Ovary (tissue), 9 donors: Measurements from ENCODE around the gene PCARE. TPM values are rescaled to one million over a fixed set of nuclear protein-coding genes. Genes with fewer than 3 reads are reported as not detected.

Experiments
- DNase-seq, 5 donors: peaks; one replicate each; pipeline ENCODE4 v3.0.0-alpha.2; 2019 to 2020
- H3K27ac ChIP-seq, 2 donors: fragments of 200-600 bp; one replicate each; pipeline versions ENCODE4 v1.5.1 to v1.8.0; 2019 to 2022
- H3K27me3 ChIP-seq: fragments of 200-600 bp; one replicate; pipeline ENCODE4 v1.8.0; 2022
- H3K36me3 ChIP-seq: fragments of 200-600 bp; sonication (generic); one replicate; pipeline ENCODE4 v1.5.1; 2019
- H3K4me1 ChIP-seq: one replicate; pipeline ENCODE4 v1.8.1; 2013; ENCODE audit warnings: mild to moderate bottlenecking, moderate library complexity; ENCODE audit not compliant: insufficient read depth
- H3K4me3 ChIP-seq: fragments of 200-600 bp; sonication (generic); one replicate; pipeline ENCODE4 v1.5.1; 2017
- H3K9me3 ChIP-seq, 2 donors: fragments of 200-600 bp in 1 of 2; sonication (generic) in 1 of 2; one replicate each; pipeline versions ENCODE4 v1.5.1 to v1.8.1; 2013 to 2019; ENCODE audit warnings: mild to moderate bottlenecking in 1 of 2, moderate library complexity in 1 of 2
- EP300 ChIP-seq: sonication (generic); formaldehyde crosslinking; IDR thresholded peaks from one replicate; pipeline ENCODE4 v1.6.1; 2017; ENCODE audit warnings: antibody characterized with exemption
- POLR2A ChIP-seq: fragments of 450-650 bp; IDR thresholded peaks from one replicate; pipeline ENCODE4 v1.6.1; 2017; ENCODE audit warnings: antibody characterized with exemption, mild to moderate bottlenecking, moderate library complexity
- WGBS, 3 donors: extraction: QIAGEN DNeasy Blood & Tissue Kit in 1 of 3; methylation state at CpG; one replicate each; pipeline versions ENCODE4 v1.1.5 to v1.1.7; 2013 to 2017; 5-methylcytosine and 5-hydroxymethylcytosine counted together
- intact Hi-C, 4 donors: fragments of 100-400 bp; cut with DNase I; formaldehyde crosslinking; loops; one replicate each; pipeline versions ENCODE4 v1.11.0 to v1.15.1; 2022 to 2023
- polyA plus RNA-seq, 2 donors: library from polyadenylated mRNA; stranded (reverse); fragments of 200-250 nt in 1 of 2; fragments of 350-450 nt in 1 of 2; fragmentation: Illumina TruSeq in 1 of 2; extraction: RNeasy Lipid Tissue Mini Kit (QIAGEN cat#74804) in 1 of 2; gene quantifications; one replicate each; pipeline ENCODE4 v1.2.3, GENCODE V29; 2013 to 2014
- total RNA-seq, 7 donors: library from RNA; depleted of rRNA in 2 of 7; stranded (reverse); fragments of >200 nt in 2 of 7; fragmentation: NEBNext Ultra II Directional in 3 of 7; extraction: Animal tissue kit (Norgen Biotek cat#: 25700) in 3 of 7; gene quantifications; one replicate each; pipeline versions ENCODE4 v1.1.0 to v1.2.4, GENCODE V29; 2016 to 2023
- TF ChIP-seq, protein P1 (sequence below), 3 donors: fragments of 450-650 bp in 2 of 3; fragments of 200-600 bp in 1 of 3; IDR thresholded peaks; one replicate each; pipeline versions ENCODE4 v1.5.1 to v1.8.0; 2016 to 2022; ENCODE audit warnings: antibody characterized with exemption in 3 of 3, mild to moderate bottlenecking in 1 of 3
- donor health status: DM: no; HTN: no; CAD: no; lungs with moderate emphysema.
- donor health status: DM: no; HTN: no; CAD: no.
- donor health status: Bipolar disorder and iron deficiency.
- donor health status: DM: yes; HTN: yes; CAD: no.
- donor health status: DM: no; HTN: no; CAD: no.
- donor health status: DM: yes; HTN: yes; CAD: no.

The PCARE gene
- total and polyA plus RNA-seq, 9 donors: 0.08 to 0.50 (median 0.20) TPM

DNA sequence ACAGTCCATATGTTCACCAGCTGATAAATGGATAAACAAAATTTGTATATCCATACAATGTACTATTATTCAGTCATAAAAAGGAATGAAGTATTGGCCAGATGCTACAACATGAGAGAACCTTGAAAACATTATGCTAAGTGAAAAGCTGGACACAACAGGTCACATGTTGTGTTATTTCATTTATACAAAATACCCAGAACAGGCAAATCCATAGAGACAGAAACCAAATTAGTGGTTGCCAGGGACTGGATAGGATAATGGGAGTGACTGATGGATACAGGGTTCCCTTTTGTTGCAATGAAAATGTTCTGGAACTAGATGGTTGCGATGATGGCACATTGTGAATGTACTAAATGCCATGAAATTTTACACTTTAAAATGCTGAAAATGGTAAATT is 10.2 kb upstream of the PCARE start:
- no peaks in the 10 kb centered on the region for H3K27me3 ChIP-seq
- intact Hi-C loops: no loop called here
- no peak for TF ChIP-seq POLR2A
- no peak for TF ChIP-seq EP300
- TF ChIP-seq, protein P1, sequence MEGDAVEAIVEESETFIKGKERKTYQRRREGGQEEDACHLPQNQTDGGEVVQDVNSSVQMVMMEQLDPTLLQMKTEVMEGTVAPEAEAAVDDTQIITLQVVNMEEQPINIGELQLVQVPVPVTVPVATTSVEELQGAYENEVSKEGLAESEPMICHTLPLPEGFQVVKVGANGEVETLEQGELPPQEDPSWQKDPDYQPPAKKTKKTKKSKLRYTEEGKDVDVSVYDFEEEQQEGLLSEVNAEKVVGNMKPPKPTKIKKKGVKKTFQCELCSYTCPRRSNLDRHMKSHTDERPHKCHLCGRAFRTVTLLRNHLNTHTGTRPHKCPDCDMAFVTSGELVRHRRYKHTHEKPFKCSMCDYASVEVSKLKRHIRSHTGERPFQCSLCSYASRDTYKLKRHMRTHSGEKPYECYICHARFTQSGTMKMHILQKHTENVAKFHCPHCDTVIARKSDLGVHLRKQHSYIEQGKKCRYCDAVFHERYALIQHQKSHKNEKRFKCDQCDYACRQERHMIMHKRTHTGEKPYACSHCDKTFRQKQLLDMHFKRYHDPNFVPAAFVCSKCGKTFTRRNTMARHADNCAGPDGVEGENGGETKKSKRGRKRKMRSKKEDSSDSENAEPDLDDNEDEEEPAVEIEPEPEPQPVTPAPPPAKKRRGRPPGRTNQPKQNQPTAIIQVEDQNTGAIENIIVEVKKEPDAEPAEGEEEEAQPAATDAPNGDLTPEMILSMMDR (IDR thresholded peaks at IDR 0.05): no peak

DNA sequence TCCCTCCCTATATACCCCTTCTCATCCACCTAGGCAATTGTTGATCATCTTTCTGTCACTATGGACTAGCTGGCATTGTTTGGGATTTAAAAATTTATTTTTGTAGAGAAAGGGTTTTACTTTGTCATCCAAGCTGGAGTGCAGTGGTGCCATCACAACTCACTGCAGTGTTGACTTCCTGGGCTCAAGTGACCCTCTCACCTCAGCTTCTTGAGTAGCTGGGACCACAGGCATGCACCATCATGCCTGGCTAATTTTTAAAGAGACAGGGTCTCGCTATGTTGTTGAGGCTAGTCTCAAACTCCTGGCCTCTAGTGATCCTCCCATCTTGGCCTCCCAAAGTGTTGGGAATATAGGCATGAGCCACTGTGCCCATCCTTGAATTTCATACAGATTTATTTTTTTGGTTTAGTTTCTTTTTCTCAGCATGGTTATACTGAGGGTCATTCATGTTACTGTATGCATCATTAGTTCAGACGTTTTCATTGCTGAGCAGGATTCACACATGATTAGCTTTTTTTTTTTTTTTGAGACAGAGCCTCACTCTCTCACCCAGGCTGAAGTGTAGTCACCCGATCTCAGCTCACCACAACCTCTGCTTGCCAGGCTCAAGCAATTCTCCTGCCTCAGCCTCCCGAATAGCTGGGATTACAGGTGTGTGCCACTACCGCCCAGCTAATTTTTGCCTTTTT is 8.6 kb upstream of the PCARE start:
- H3K4me3 ChIP-seq: no peak overlapping the region
- TF ChIP-seq, protein P1 (IDR thresholded peaks at IDR 0.05): no peak
- no peak for TF ChIP-seq POLR2A
- TF ChIP-seq EP300: no peak
- intact Hi-C loops: no loop called here
- no peaks in the 10 kb centered on the region for H3K4me1 ChIP-seq
- 87 to 93% (median 92%) methylated on average over 5 of the region's 5 CpGs for WGBS, 3 donors
- H3K27me3 ChIP-seq: no peaks in the 10 kb centered on the region
- DNase-seq: no peak
- peaks cover 0 to 4% of the 10 kb centered on the region in 2 donors for H3K9me3 ChIP-seq
- H3K27ac ChIP-seq: no peak overlapping the region
- H3K36me3 ChIP-seq: no peaks in the 10 kb centered on the region

More for the DNA sequence above, 10.2 kb upstream of the PCARE start:
- H3K4me3 ChIP-seq: no peak overlapping the region
- H3K36me3 ChIP-seq: no peaks in the 10 kb centered on the region
- H3K4me1 ChIP-seq: no peaks in the 10 kb centered on the region
- WGBS, 3 donors: 94 to 98% (median 95%) methylated on average over 1 of the region's 1 CpG
- H3K9me3 ChIP-seq: peaks cover 0 to 4% of the 10 kb centered on the region in 2 donors
- DNase-seq: no peak
- no peak overlapping the region for H3K27ac ChIP-seq

- Histone ChIP-seq H3K27me3 (no peaks in the 10 kb centered on the region), H3K4me3 (no peak overlapping the region), H3K27ac (no peak overlapping the region), H3K9me3 (peaks cover 0 to 4% of the 10 kb centered on the region in 2 donors), H3K4me1 (no peaks in the 10 kb centered on the region), H3K36me3 (no peaks in the 10 kb centered on the region)
- no peak for DNase-seq
- 83 to 91% (median 86%) methylated on average over 12 of the region's 12 CpGs for WGBS, 3 donors
- no peak for TF ChIP-seq POLR2A
- TF ChIP-seq EP300: no peak
- TF ChIP-seq, protein P1 (IDR thresholded peaks at IDR 0.05): no peak
- intact Hi-C loops: no loop called here
Observed at GRCh38 chr2:29080886-29081743, 6.8 kb upstream of the PCARE start.

- intact Hi-C loops: no loop called here
Observed at GRCh38 chr2:29079887-29080286, 5.6 kb upstream of the PCARE start.

More at GRCh38 chr2:29079887-29080286, 5.6 kb upstream of the PCARE start:
- no peaks in the 10 kb centered on the region for H3K4me1 ChIP-seq
- H3K36me3 ChIP-seq: no peaks in the 10 kb centered on the region
- no peak overlapping the region for H3K27ac ChIP-seq
- peaks cover 0 to 4% of the 10 kb centered on the region in 2 donors for H3K9me3 ChIP-seq
- no peak overlapping the region for H3K4me3 ChIP-seq
- TF ChIP-seq EP300: no peak
- TF ChIP-seq POLR2A: no peak
- TF ChIP-seq, protein P1 (IDR thresholded peaks at IDR 0.05): no peak
- 97 to 98% (median 97%) methylated on average over 7 of the region's 7 CpGs for WGBS, 3 donors
- H3K27me3 ChIP-seq: no peaks in the 10 kb centered on the region
- DNase-seq: no peak
